ENCODE data around the gene GADL1.

The GADL1 gene

GRCh38 chr3:30918761-30919160 is 24.3 kb upstream of the GADL1 start:
- no peaks in the 10 kb centered on the region for H3K36me3 ChIP-seq (ENCODE audit: control insufficient read depth, insufficient read depth, low read length)
- no peaks in the 10 kb centered on the region for H3K27me3 ChIP-seq (ENCODE audit: control insufficient read depth, insufficient read depth, low read length, poor library complexity, severe bottlenecking)
- H3K4me1 ChIP-seq (ENCODE audit: control insufficient read depth, insufficient read depth, low read length): no peaks in the 10 kb centered on the region
- no peak overlapping the region for H3K27ac ChIP-seq (ENCODE audit: insufficient read depth, low read depth, low read length, poor library complexity, severe bottlenecking)
- WGBS, 2 experiments: 100% methylated on average over 1 of the region's 1 CpG
- no peak overlapping the region for H3K4me3 ChIP-seq (ENCODE audit: insufficient read depth, low read depth, low read length)
- H3K9me3 ChIP-seq (ENCODE audit: control insufficient read depth, low read length): no peaks in the 10 kb centered on the region

DNA sequence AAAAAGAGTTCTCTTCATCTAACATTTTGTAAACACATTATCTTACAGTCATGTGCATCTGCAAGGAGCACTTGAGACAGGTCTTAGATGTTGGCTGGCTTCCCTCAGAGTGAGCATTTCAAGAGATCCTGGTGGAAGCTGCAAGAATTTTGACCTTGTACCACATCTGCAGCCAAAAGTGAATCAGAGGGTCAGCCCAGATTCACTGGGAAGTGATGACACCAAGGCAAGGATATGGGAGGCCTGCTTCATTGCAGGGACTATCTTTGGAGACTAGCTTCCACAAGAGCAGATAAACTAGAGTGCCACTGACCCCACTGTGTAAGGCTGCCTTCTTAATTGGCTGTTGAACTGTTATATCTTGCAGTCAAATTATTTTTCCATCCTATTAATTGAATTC is 21.3 kb upstream of the GADL1 start:
- no peaks in the 10 kb centered on the region for H3K9me3 ChIP-seq (ENCODE audit: control insufficient read depth, low read length)
- H3K36me3 ChIP-seq (ENCODE audit: control insufficient read depth, insufficient read depth, low read length): no peaks in the 10 kb centered on the region
- no peak overlapping the region for H3K27ac ChIP-seq (ENCODE audit: insufficient read depth, low read depth, low read length, poor library complexity, severe bottlenecking)
- no peaks in the 10 kb centered on the region for H3K27me3 ChIP-seq (ENCODE audit: control insufficient read depth, insufficient read depth, low read length, poor library complexity, severe bottlenecking)
- no peak overlapping the region for H3K4me3 ChIP-seq (ENCODE audit: insufficient read depth, low read depth, low read length)
- H3K4me1 ChIP-seq (ENCODE audit: control insufficient read depth, insufficient read depth, low read length): no peaks in the 10 kb centered on the region

- Histone ChIP-seq H3K36me3 (ENCODE audit: control insufficient read depth, insufficient read depth, low read length) (no peaks in the 10 kb centered on the region), H3K4me3 (ENCODE audit: insufficient read depth, low read depth, low read length) (no peak overlapping the region), H3K27me3 (ENCODE audit: control insufficient read depth, insufficient read depth, low read length, poor library complexity, severe bottlenecking) (no peaks in the 10 kb centered on the region), H3K9me3 (ENCODE audit: control insufficient read depth, low read length) (no peaks in the 10 kb centered on the region), H3K4me1 (ENCODE audit: control insufficient read depth, insufficient read depth, low read length) (no peaks in the 10 kb centered on the region), H3K27ac (ENCODE audit: insufficient read depth, low read depth, low read length, poor library complexity, severe bottlenecking) (no peak overlapping the region)
- 92 to 95% methylated on average over 4 of the region's 4 CpGs for WGBS, 2 experiments
These were observed 20.2 kb upstream of the GADL1 start for GRCh38 chr3:30914696-30915095.

GRCh38 chr3:30913176-30913575 is 18.7 kb upstream of the GADL1 start:
- H3K4me3 ChIP-seq (ENCODE audit: insufficient read depth, low read depth, low read length): no peak overlapping the region
- 87 to 94% methylated on average over 4 of the region's 4 CpGs for WGBS, 2 experiments
- H3K36me3 ChIP-seq (ENCODE audit: control insufficient read depth, insufficient read depth, low read length): no peaks in the 10 kb centered on the region
- no peaks in the 10 kb centered on the region for H3K4me1 ChIP-seq (ENCODE audit: control insufficient read depth, insufficient read depth, low read length)
- H3K27ac ChIP-seq (ENCODE audit: insufficient read depth, low read depth, low read length, poor library complexity, severe bottlenecking): no peak overlapping the region
- no peaks in the 10 kb centered on the region for H3K27me3 ChIP-seq (ENCODE audit: control insufficient read depth, insufficient read depth, low read length, poor library complexity, severe bottlenecking)
- no peaks in the 10 kb centered on the region for H3K9me3 ChIP-seq (ENCODE audit: control insufficient read depth, low read length)

DNA sequence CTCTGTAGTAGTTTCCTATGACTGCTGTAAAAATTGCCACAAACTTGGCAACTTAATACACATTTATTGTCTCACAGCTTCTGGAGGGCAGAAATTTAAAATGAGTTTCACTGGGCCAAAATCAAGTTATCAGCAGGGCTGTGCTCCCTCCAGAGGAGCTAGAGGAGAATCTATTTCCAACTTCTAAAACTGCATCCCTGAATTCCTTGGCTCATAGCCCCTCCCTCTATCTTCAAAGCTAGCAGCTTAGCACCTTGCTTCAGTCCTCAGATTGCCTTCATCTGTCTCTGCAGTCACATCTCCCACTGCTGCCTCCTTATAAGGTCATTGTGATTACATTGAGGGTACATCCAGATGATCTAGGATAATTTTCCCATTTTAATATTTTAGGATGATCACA is 17.8 kb upstream of the GADL1 start:
- Histone ChIP-seq H3K4me3 (ENCODE audit: insufficient read depth, low read depth, low read length) (no peak overlapping the region), H3K9me3 (ENCODE audit: control insufficient read depth, low read length) (no peaks in the 10 kb centered on the region), H3K4me1 (ENCODE audit: control insufficient read depth, insufficient read depth, low read length) (no peaks in the 10 kb centered on the region), H3K36me3 (ENCODE audit: control insufficient read depth, insufficient read depth, low read length) (no peaks in the 10 kb centered on the region), H3K27ac (ENCODE audit: insufficient read depth, low read depth, low read length, poor library complexity, severe bottlenecking) (no peak overlapping the region), H3K27me3 (ENCODE audit: control insufficient read depth, insufficient read depth, low read length, poor library complexity, severe bottlenecking) (no peaks in the 10 kb centered on the region)

DNA sequence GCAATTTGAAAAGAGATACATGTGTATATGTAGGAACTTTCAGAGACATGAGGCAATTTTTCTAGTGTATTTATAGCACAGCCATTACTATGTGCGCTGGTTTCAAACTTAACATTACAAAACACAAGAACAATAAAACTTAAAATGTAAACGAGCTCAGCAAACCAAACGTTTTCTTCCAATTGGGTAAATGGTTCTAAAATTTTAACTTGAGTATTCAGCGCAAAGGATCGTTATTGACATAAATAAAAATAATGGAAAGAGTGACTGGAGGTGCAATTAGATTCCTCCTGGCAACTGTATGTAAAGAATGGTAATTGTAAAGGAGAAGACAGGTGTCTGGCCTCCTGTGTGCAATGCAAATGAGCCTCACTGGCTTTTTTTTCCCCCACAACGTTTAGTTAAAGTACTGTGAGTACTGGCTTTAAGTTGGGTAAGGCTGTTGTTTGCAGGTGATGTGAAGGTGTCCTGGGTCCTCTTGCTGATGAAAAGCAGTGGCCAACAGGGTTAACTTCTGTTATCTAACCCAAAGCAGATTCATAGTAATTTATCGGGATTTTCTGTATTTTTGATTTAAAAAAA is 14.1 kb upstream of the GADL1 start:
- H3K36me3 ChIP-seq (ENCODE audit: control insufficient read depth, insufficient read depth, low read length): no peaks in the 10 kb centered on the region
- H3K27me3 ChIP-seq (ENCODE audit: control insufficient read depth, insufficient read depth, low read length, poor library complexity, severe bottlenecking): no peaks in the 10 kb centered on the region
- WGBS, 2 experiments: 61 to 70% methylated on average over 7 of the region's 7 CpGs
- H3K9me3 ChIP-seq (ENCODE audit: control insufficient read depth, low read length): no peaks in the 10 kb centered on the region
- no peak overlapping the region for H3K27ac ChIP-seq (ENCODE audit: insufficient read depth, low read depth, low read length, poor library complexity, severe bottlenecking)
- H3K4me1 ChIP-seq (ENCODE audit: control insufficient read depth, insufficient read depth, low read length): no peaks in the 10 kb centered on the region
- H3K4me3 ChIP-seq (ENCODE audit: insufficient read depth, low read depth, low read length): no peak overlapping the region

DNA sequence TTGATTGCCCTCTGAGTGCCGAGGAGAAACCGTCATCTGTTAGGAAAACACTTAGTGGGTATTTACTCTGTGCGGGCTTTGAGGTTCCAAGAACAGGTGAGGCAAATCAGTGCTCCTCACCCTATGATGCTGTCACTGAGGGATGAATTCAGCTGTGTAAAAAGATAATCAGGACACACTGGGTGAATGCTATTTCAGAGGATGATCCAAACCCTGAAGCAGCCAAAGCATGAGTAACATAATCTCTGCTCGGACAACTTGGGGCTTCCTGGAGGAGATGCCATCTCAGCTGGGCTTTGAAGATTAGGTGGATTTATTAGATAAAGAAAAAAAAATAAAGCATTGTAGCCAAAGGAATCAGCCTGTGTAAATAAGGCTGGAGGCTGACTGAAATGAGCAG is 10.5 kb upstream of the GADL1 start:
- H3K27me3 ChIP-seq (ENCODE audit: control insufficient read depth, insufficient read depth, low read length, poor library complexity, severe bottlenecking): no peaks in the 10 kb centered on the region
- WGBS, 2 experiments: 92 to 94% methylated on average over 4 of the region's 4 CpGs
- H3K9me3 ChIP-seq (ENCODE audit: control insufficient read depth, low read length): no peaks in the 10 kb centered on the region
- no peak overlapping the region for H3K27ac ChIP-seq (ENCODE audit: insufficient read depth, low read depth, low read length, poor library complexity, severe bottlenecking)
- H3K4me3 ChIP-seq (ENCODE audit: insufficient read depth, low read depth, low read length): no peak overlapping the region
- H3K36me3 ChIP-seq (ENCODE audit: control insufficient read depth, insufficient read depth, low read length): no peaks in the 10 kb centered on the region
- H3K4me1 ChIP-seq (ENCODE audit: control insufficient read depth, insufficient read depth, low read length): no peaks in the 10 kb centered on the region

DNA sequence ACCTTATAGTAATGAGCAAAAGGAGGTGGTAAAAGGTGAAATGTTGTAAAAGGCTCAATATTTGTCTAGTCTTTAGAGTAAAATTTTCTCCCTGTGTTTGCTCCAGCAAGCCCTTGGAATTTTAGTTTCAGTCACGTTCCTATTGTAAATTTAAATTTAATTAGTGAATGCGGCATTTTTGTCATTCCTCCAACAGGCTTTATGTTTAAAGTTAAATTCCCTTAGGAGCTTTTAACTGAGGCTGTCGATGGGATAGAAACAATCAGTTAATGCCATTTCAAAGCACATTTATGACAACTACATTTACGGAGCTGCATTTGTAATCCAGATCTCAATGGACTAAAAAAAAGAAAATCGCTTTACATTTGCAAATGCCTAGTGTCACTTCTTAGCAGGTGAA is 868 bp upstream of the GADL1 start:
- H3K27ac ChIP-seq (ENCODE audit: insufficient read depth, low read depth, low read length, poor library complexity, severe bottlenecking): no peak overlapping the region
- no peaks in the 10 kb centered on the region for H3K4me1 ChIP-seq (ENCODE audit: control insufficient read depth, insufficient read depth, low read length)
- no peak overlapping the region for H3K4me3 ChIP-seq (ENCODE audit: insufficient read depth, low read depth, low read length)
- H3K27me3 ChIP-seq (ENCODE audit: control insufficient read depth, insufficient read depth, low read length, poor library complexity, severe bottlenecking): peaks cover 24% of the 10 kb centered on the region
- no peaks in the 10 kb centered on the region for H3K36me3 ChIP-seq (ENCODE audit: control insufficient read depth, insufficient read depth, low read length)
- 69 to 73% methylated on average over 4 to 5 of the region's 5 CpGs for WGBS, 2 experiments
- H3K9me3 ChIP-seq (ENCODE audit: control insufficient read depth, low read length): no peaks in the 10 kb centered on the region

DNA sequence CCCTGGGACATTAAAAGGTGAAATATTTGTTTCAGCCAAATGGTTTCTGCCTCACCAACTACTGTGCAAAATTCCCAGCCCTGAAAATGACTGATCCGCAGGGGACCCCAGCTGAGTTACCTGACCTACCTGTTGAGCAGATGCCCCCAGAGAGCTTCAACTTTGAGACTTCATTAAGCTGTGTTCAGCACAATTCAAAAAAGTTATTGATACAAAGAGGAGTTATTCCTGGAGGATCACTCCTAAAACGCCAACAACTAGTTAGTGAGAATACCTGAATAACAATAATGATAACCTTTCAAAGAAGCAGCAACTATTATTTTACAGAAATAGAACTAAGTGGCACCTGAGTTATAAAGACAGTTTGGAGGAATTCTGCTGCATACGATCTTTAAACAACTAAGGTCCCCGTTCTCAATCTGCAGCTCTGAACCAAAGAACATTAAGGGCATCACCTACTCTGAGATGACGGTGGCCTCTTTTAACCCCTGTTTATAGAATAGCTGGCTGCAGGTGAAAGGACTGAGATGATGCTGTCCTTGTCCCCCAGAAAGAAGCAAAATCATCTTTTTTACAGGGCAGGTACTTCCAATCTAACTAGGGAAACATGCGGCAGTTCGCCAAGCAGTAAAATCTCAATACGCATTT is 659 bp downstream of the GADL1 start:
- Histone ChIP-seq H3K27ac (ENCODE audit: insufficient read depth, low read depth, low read length, poor library complexity, severe bottlenecking) (no peak overlapping the region), H3K27me3 (ENCODE audit: control insufficient read depth, insufficient read depth, low read length, poor library complexity, severe bottlenecking) (peaks cover 24% of the 10 kb centered on the region)
- WGBS, 2 experiments: 79 to 80% methylated on average over 7 to 8 of the region's 8 CpGs

DNA sequence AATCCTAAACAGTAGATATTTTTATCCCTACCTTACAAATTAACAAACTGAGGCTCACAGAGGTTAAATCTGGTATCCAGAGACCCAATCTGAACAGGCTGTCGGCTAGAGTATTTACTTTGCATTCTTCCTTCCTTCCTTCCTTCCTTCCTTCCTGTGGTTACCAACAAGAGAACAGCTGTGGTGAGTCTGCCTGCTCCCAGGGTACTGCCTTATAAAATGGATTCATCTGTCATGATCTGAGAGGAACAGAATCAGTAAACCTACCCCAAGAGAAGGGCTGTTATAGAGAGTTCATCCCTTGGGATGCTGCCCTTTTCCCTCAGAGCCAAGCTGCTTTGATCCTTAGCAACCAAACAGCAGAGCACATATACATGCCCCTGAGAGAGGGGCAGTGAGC is 3.6 kb downstream of the GADL1 start:
- WGBS, 2 experiments: 58 to 60% methylated on average over 1 of the region's 1 CpG

More for the DNA sequence above, 659 bp downstream of the GADL1 start:
- Histone ChIP-seq H3K4me3 (ENCODE audit: insufficient read depth, low read depth, low read length) (peak overlapping the region; percentile 26), H3K4me1 (ENCODE audit: control insufficient read depth, insufficient read depth, low read length) (no peaks in the 10 kb centered on the region), H3K9me3 (ENCODE audit: control insufficient read depth, low read length) (no peaks in the 10 kb centered on the region), H3K36me3 (ENCODE audit: control insufficient read depth, insufficient read depth, low read length) (no peaks in the 10 kb centered on the region)

GRCh38 chr3:30886888-30887287 is 7.6 kb downstream of the GADL1 start:
- Histone ChIP-seq H3K4me3 (ENCODE audit: insufficient read depth, low read depth, low read length) (no peak overlapping the region), H3K36me3 (ENCODE audit: control insufficient read depth, insufficient read depth, low read length) (no peaks in the 10 kb centered on the region), H3K9me3 (ENCODE audit: control insufficient read depth, low read length) (no peaks in the 10 kb centered on the region), H3K27ac (ENCODE audit: insufficient read depth, low read depth, low read length, poor library complexity, severe bottlenecking) (no peak overlapping the region), H3K4me1 (ENCODE audit: control insufficient read depth, insufficient read depth, low read length) (no peaks in the 10 kb centered on the region), H3K27me3 (ENCODE audit: control insufficient read depth, insufficient read depth, low read length, poor library complexity, severe bottlenecking) (no peaks in the 10 kb centered on the region)
- WGBS, 2 experiments: 92 to 95% methylated on average over 2 of the region's 2 CpGs

More for the DNA sequence above, 3.6 kb downstream of the GADL1 start:
- Histone ChIP-seq H3K27ac (ENCODE audit: insufficient read depth, low read depth, low read length, poor library complexity, severe bottlenecking) (no peak overlapping the region), H3K9me3 (ENCODE audit: control insufficient read depth, low read length) (no peaks in the 10 kb centered on the region), H3K4me1 (ENCODE audit: control insufficient read depth, insufficient read depth, low read length) (no peaks in the 10 kb centered on the region), H3K27me3 (ENCODE audit: control insufficient read depth, insufficient read depth, low read length, poor library complexity, severe bottlenecking) (peaks cover 24% of the 10 kb centered on the region), H3K4me3 (ENCODE audit: insufficient read depth, low read depth, low read length) (no peak overlapping the region), H3K36me3 (ENCODE audit: control insufficient read depth, insufficient read depth, low read length) (no peaks in the 10 kb centered on the region)
